HCT116 (cell line): Measurements from ENCODE around the gene KCND3. TPM values are rescaled to one million over a fixed set of nuclear protein-coding genes. Genes with fewer than 3 reads are reported as not detected.
"Not testable (repeated sequence)": the region's sequence is repeated elsewhere in the genome, so short reads cannot be mapped to it uniquely, and the experiment has no call there.

Experiments used
- ATAC-seq: fragments of 200-7000 bp; cut with Tn5 transposase; 2 replicates; pipeline ENCODE4 v1.9.1; 2020; ENCODE audit warnings: mild to moderate bottlenecking, moderate library complexity
- BruUV-seq: library from RNA; stranded (reverse); fragments of 400-500 nt; replicated peaks from 2 replicates; lab custom pipeline; 2021; lab: Mats Ljungman, UMichigan
- CTCF ChIA-PET: fragments of 300-600 bp; sonication (Branson Sonifier 250); formaldehyde crosslinking; loops from one replicate; lab custom pipeline; 2021; ENCODE audit warnings: antibody characterized with exemption; lab: Charles Lee
- POLR2A ChIA-PET: fragments of 300-600, 350-600 bp; sonication (Branson Sonifier 250); formaldehyde crosslinking; loops from one replicate; lab custom pipeline; 2021; ENCODE audit warnings: antibody characterized with exemption; lab: Charles Lee
- RAD21 ChIA-PET, 2 experiments: fragments of 300-600 bp; sonication (Branson Sonifier 250); formaldehyde crosslinking; loops; one replicate each; lab custom pipeline; 2023; ENCODE audit warnings: low total read pairs in 2 of 2; ENCODE audit not compliant: uncharacterized antibody in 2 of 2, unreplicated experiment in 2 of 2, low non-redundant PET in 1 of 2; lab: Charles Lee
- DNase-seq: peaks from one replicate; pipeline ENCODE4 v3.0.0-alpha.2; 2010; ENCODE audit warnings: low read depth, low spot score
- H2AFZ ChIP-seq: fragments of 200-600 bp; shearing (Covaris generic), sonication (generic); 2 replicates; pipeline ENCODE4 v1.6.1; 2017; ENCODE audit warnings: low read depth, mixed run types, mixed read lengths, antibody characterized with exemption, low read length; ENCODE audit not compliant: poor library complexity, severe bottlenecking
- H3K27ac ChIP-seq: 2 replicates; pipeline ENCODE4 v1.5.1; 2012; ENCODE audit warnings: low read depth, low read length
- H3K27me3 ChIP-seq: fragments of 200-600 bp; sonication (generic); 2 replicates; pipeline ENCODE4 v1.6.1; 2016; ENCODE audit warnings: mixed run types, low read length, mixed read lengths; ENCODE audit not compliant: insufficient read depth
- H3K36me3 ChIP-seq, 2 experiments: fragments of 200-500 bp in 1 of 2; fragments of 200-600 bp in 1 of 2; sonication (Bioruptor generic) in 1 of 2; sonication (generic) in 1 of 2; 2 replicates each; pipeline versions ENCODE4 v1.5.1 to v1.6.1; 2014 to 2016; ENCODE audit warnings: low read length in 2 of 2, inconsistent platforms in 1 of 2, mixed read lengths in 1 of 2, mixed run types in 1 of 2; ENCODE audit not compliant: insufficient read depth in 2 of 2, control insufficient read depth in 1 of 2
- H3K4me1 ChIP-seq, 2 experiments: fragments of 200-600 bp in 1 of 2; sonication (generic) in 1 of 2; 2 replicates each; pipeline versions ENCODE4 v1.5.1 to v1.6.1; 2012 to 2017; ENCODE audit warnings: low read length in 2 of 2, inconsistent platforms in 1 of 2, mild to moderate bottlenecking in 1 of 2, mixed read lengths in 1 of 2, mixed run types in 1 of 2, moderate library complexity in 1 of 2; ENCODE audit not compliant: insufficient read depth in 2 of 2, control insufficient read depth in 1 of 2
- H3K4me2 ChIP-seq: fragments of 200-600 bp; sonication (generic); 2 replicates; pipeline ENCODE4 v1.6.1; 2017; ENCODE audit warnings: mixed run types, low read length, mixed read lengths
- H3K4me3 ChIP-seq, 2 experiments: fragments of 200-600 bp in 1 of 2; sonication (generic) in 1 of 2; replicated peaks in 1 of 2; 2 replicates each; pipeline ENCODE4 v1.5.1; 2011 to 2016; ENCODE audit warnings: low read length in 2 of 2, control low read depth in 1 of 2, low read depth in 1 of 2, mild to moderate bottlenecking in 1 of 2, mixed read lengths in 1 of 2, mixed run types in 1 of 2
- H3K79me2 ChIP-seq: fragments of 200-600 bp; sonication (generic); 2 replicates; pipeline ENCODE4 v1.6.1; 2017; ENCODE audit warnings: mild to moderate bottlenecking, mixed run types, low read length, moderate library complexity, mixed read lengths; ENCODE audit not compliant: insufficient read depth
- H3K9ac ChIP-seq: fragments of 200-600 bp; sonication (generic); 2 replicates; pipeline ENCODE4 v1.6.1; 2016; ENCODE audit warnings: low read length, mixed read lengths
- H3K9me2 ChIP-seq: fragments of 200-600 bp; sonication (generic), shearing (Covaris generic); 2 replicates; pipeline ENCODE4 v1.6.1; 2017; ENCODE audit warnings: mixed run types, mild to moderate bottlenecking, moderate library complexity; ENCODE audit not compliant: insufficient read depth
- H3K9me3 ChIP-seq, 2 experiments: fragments of 200-500 bp in 1 of 2; fragments of 200-600 bp in 1 of 2; sonication (Bioruptor generic) in 1 of 2; sonication (generic) in 1 of 2; 2 replicates each; pipeline ENCODE4 v1.6.1; 2014 to 2017; ENCODE audit warnings: low read length in 2 of 2, mixed read lengths in 2 of 2, inconsistent platforms in 1 of 2, low read depth in 1 of 2, mild to moderate bottlenecking in 1 of 2, mixed run types in 1 of 2, moderate library complexity in 1 of 2; ENCODE audit not compliant: control insufficient read depth in 1 of 2, insufficient read depth in 1 of 2
- H4K20me1 ChIP-seq: fragments of 200-600 bp; sonication (generic), shearing (Covaris generic); 2 replicates; pipeline ENCODE4 v1.6.1; 2017; ENCODE audit warnings: mixed run types, mild to moderate bottlenecking, moderate library complexity; ENCODE audit not compliant: insufficient read depth
- JUND ChIP-seq: IDR thresholded peaks from 2 replicates; pipeline ENCODE4 v1.6.1; 2012
- POLR2A ChIP-seq: IDR thresholded peaks from 2 replicates; pipeline ENCODE4 v1.7.0; 2011; ENCODE audit warnings: borderline replicate concordance; ENCODE audit not compliant: insufficient read depth, insufficient read length; ENCODE audit errors: extremely low read depth
- SP1 ChIP-seq: IDR thresholded peaks from 2 replicates; pipeline ENCODE4 v1.6.1; 2012; ENCODE audit warnings: low read depth
- ZBTB33 ChIP-seq: IDR thresholded peaks from 2 replicates; pipeline ENCODE4 v1.6.1; 2011; ENCODE audit warnings: mild to moderate bottlenecking, low read length, moderate library complexity; ENCODE audit not compliant: insufficient replicate concordance; ENCODE audit errors: extremely low read depth
- intact Hi-C: fragments of 100-400 bp; cut with micrococcal nuclease; formaldehyde crosslinking; loops from 2 replicates; pipeline ENCODE4 v1.10.0; 2022
- total RNA-seq: library from RNA; stranded (reverse); gene quantifications from one replicate; pipeline ENCODE4 v1.2.1, GENCODE V29; 2021; ENCODE audit not compliant: unreplicated experiment
- TF ChIP-seq, protein P1 (sequence below), 3 experiments: fragments of 200-600 bp in 1 of 3; sonication (generic) in 1 of 3; IDR thresholded peaks in 2 of 3; conservative IDR thresholded peaks in 1 of 3; 2 replicates each; pipeline ENCODE4 v1.5.1; 2012 to 2017; ENCODE audit warnings: low read depth in 2 of 3, low read length in 2 of 3, antibody characterized with exemption in 1 of 3, borderline replicate concordance in 1 of 3, control low read depth in 1 of 3, mild to moderate bottlenecking in 1 of 3, mixed read lengths in 1 of 3, mixed run types in 1 of 3, moderate library complexity in 1 of 3; ENCODE audit not compliant: insufficient read depth in 1 of 3

The KCND3 gene
- total RNA-seq, 1 experiment from 2014 or later = 0.44 TPM

- no peak for TF ChIP-seq SP1
Observed at GRCh38 chr1:111742938-111743549, 246.4 kb downstream of the KCND3 start (continued).

- H3K9me2 ChIP-seq, ATAC-seq, H2AFZ ChIP-seq, H3K79me2 ChIP-seq, H3K27me3 ChIP-seq, POLR2A ChIA-PET, H3K4me2 ChIP-seq, BruUV-seq, H3K9me3 ChIP-seq, H3K27ac ChIP-seq, DNase-seq, H3K4me3 ChIP-seq, RAD21 ChIA-PET, H3K36me3 ChIP-seq, H3K9ac ChIP-seq, intact Hi-C loops, H4K20me1 ChIP-seq: not testable (repeated sequence)
- CTCF ChIA-PET = interaction anchor here (1.5 kb wide), 1 partner anchor 234 kb away, joined by 3 read pairs; no protein-coding TSS in a partner anchor
- peaks cover 12 to 33% of the 10 kb centered on the region in 2 experiments; a peak in 3 of 4 replicates for H3K4me1 ChIP-seq
Observed at GRCh38 chr1:111742292-111742691, 247.2 kb downstream of the KCND3 start.

DNA sequence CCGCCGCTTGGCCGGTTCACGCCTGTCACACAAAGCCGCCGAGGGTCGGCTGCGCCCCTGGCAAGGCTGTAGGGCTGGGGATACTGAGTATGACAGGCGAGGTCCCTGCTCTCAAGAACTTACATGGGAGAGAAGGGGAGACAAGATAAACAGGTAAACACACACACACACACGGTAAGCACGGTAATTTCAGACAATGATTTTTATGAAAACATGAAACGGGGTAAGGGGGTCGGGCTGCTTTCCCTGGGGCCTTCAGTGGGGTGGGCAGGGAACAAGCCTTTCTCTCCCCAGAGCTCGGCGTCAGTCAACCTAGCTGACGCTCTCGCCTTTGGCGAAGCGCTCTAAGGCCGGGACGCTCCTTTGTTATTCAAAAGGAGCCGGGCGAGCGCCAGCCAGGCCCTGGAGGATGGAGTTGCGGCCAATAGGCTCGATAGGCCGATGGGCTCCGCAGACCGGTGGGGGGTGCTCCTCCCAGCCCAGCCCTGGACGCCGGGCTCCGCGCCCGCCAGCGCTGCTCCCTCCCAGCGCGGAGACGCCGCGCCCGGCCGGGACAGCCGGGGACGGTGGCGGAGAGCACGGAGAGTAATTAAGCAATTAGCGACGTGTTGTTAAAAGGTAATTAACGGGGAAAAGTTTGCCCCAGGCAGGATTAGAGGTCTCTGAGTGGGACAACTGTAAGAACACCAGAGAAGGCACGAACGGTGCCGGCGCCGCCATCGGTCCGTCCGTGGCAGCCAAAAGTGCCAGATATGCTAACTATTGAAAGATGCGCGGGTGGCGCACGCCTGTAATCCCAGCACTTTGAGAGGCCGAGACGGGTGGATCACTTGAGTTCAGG lies 249.3 kb downstream of the KCND3 start:
- no peaks in the 10 kb centered on the region for H3K9me3 ChIP-seq
- ChIA-PET CTCF (interaction anchor here (1.6 to 2.5 kb wide), 2 partner anchors 7 to 15 kb away, joined by 5 to 22 read pairs; no protein-coding TSS in a partner anchor), RAD21 (no interaction called here), POLR2A (no interaction called here)
- H3K36me3 ChIP-seq = no peaks in the 10 kb centered on the region
- no peaks in the 10 kb centered on the region for H3K79me2 ChIP-seq
- H3K4me2 ChIP-seq = peak overlapping the region; percentile 81
- ATAC-seq (no peak), DNase-seq (no peak)
- H2AFZ ChIP-seq = peak overlapping the region; percentile 82
- H3K9me2 ChIP-seq = no peaks in the 10 kb centered on the region
- peak overlapping the region; percentile 96 for H3K27ac ChIP-seq
- no TSS peak for BruUV-seq
- peak overlapping the region; percentile 49 for H3K9ac ChIP-seq
- H3K4me1 ChIP-seq = peaks cover 15 to 28% of the 10 kb centered on the region in 2 experiments; a peak in 3 of 4 replicates
- H4K20me1 ChIP-seq = no peaks in the 10 kb centered on the region
- intact Hi-C loops = loop anchor here (1.0 kb wide), 1 partner anchor 15 kb away; the partner anchor contains the start of gene DDX20
- H3K27me3 ChIP-seq = peaks cover 4% of the 10 kb centered on the region; the same call in 1 of the 2 replicates
- peak overlapping the region; percentile 53 to 59 for H3K4me3 ChIP-seq
- TF ChIP-seq, protein P1, sequence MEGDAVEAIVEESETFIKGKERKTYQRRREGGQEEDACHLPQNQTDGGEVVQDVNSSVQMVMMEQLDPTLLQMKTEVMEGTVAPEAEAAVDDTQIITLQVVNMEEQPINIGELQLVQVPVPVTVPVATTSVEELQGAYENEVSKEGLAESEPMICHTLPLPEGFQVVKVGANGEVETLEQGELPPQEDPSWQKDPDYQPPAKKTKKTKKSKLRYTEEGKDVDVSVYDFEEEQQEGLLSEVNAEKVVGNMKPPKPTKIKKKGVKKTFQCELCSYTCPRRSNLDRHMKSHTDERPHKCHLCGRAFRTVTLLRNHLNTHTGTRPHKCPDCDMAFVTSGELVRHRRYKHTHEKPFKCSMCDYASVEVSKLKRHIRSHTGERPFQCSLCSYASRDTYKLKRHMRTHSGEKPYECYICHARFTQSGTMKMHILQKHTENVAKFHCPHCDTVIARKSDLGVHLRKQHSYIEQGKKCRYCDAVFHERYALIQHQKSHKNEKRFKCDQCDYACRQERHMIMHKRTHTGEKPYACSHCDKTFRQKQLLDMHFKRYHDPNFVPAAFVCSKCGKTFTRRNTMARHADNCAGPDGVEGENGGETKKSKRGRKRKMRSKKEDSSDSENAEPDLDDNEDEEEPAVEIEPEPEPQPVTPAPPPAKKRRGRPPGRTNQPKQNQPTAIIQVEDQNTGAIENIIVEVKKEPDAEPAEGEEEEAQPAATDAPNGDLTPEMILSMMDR (IDR thresholded peaks at IDR 0.05 in 2 of 3, conservative IDR thresholded peaks at IDR 0.05 in 1 of 3; ENCODE audit: borderline replicate concordance in 1 of 3, insufficient read depth in 1 of 3, low read depth in 2 of 3, low read length in 2 of 3) = no peak
- no peak for TF ChIP-seq SP1
- no peak for TF ChIP-seq JUND
- no peak for TF ChIP-seq ZBTB33
- TF ChIP-seq POLR2A = no peak
